Tibial nerve (tissue), 4 donors: ENCODE results near the gene CLDN16. TPM values are rescaled to one million over a fixed set of nuclear protein-coding genes. Genes with fewer than 3 reads are reported as not detected.

Experiments used
- DNase-seq, 2 donors: peaks; one replicate each; pipeline ENCODE4 v3.0.0-alpha.2; 2019; ENCODE audit warnings: low spot score in 2 of 2
- H3K27ac ChIP-seq, 4 donors: fragments of 200-600 bp; sonication (generic) in 3 of 4; one replicate each; pipeline ENCODE4 v1.5.1; 2017 to 2019; ENCODE audit warnings: mild to moderate bottlenecking in 1 of 4
- H3K27me3 ChIP-seq, 2 donors: fragments of 200-600 bp; sonication (generic) in 1 of 2; one replicate each; pipeline versions ENCODE4 v1.5.1 to v1.6.0; 2017 to 2019
- H3K36me3 ChIP-seq, 3 donors: fragments of 200-600 bp; sonication (generic); one replicate each; pipeline ENCODE4 v1.5.1; 2018 to 2019
- H3K4me1 ChIP-seq, 4 donors: fragments of 200-600 bp; sonication (generic) in 3 of 4; one replicate each; pipeline ENCODE4 v1.5.1; 2017 to 2019
- H3K4me3 ChIP-seq, 4 donors: fragments of 200-600 bp; sonication (generic) in 3 of 4; one replicate each; pipeline ENCODE4 v1.5.1; 2017 to 2019; ENCODE audit warnings: mild to moderate bottlenecking in 1 of 4, moderate library complexity in 1 of 4
- H3K9me3 ChIP-seq, 4 donors: fragments of 200-600 bp; sonication (generic) in 3 of 4; one replicate each; pipeline ENCODE4 v1.5.1; 2017 to 2019
- CTCF ChIP-seq, 5 experiments: fragments of 200-600 bp in 3 of 5; fragments of 450-650 bp in 2 of 5; sonication (generic) in 3 of 5; IDR thresholded peaks; one replicate each; pipeline ENCODE4 v1.5.1; 2016 to 2019; ENCODE audit warnings: antibody characterized with exemption in 5 of 5, mild to moderate bottlenecking in 3 of 5, moderate library complexity in 2 of 5
- EP300 ChIP-seq, 2 donors: sonication (generic); formaldehyde crosslinking; IDR thresholded peaks; one replicate each; pipeline ENCODE4 v1.6.1; 2017; ENCODE audit warnings: antibody characterized with exemption in 2 of 2, mild to moderate bottlenecking in 1 of 2
- POLR2A ChIP-seq, 2 donors: fragments of 450-650 bp; IDR thresholded peaks; one replicate each; pipeline ENCODE4 v1.6.1; 2017; ENCODE audit warnings: antibody characterized with exemption in 2 of 2, mild to moderate bottlenecking in 2 of 2, moderate library complexity in 2 of 2
- WGBS, 2 donors: methylation state at CpG; one replicate each; pipeline ENCODE4 v1.1.5; 2018; 5-methylcytosine and 5-hydroxymethylcytosine counted together
- total RNA-seq, 4 donors: library from RNA; depleted of rRNA; stranded (reverse); fragments of >200 nt; gene quantifications; one replicate each; pipeline ENCODE4 v1.1.0, GENCODE V29; 2016

CLDN16 gene
- total RNA-seq, 4 donors from 2014 or later, result 0.44 TPM; not detected in 3

- no peaks in the 10 kb centered on the region for H3K27me3 ChIP-seq
- no peaks in the 10 kb centered on the region for H3K4me1 ChIP-seq
- no peak overlapping the region for H3K4me3 ChIP-seq
- no peak for DNase-seq
- no peak overlapping the region for H3K27ac ChIP-seq
- no peak for TF ChIP-seq EP300 (IDR thresholded peaks at IDR 0.05)
- TF ChIP-seq CTCF (IDR thresholded peaks at IDR 0.05), result no peak
- TF ChIP-seq POLR2A (IDR thresholded peaks at IDR 0.05), result no peak
- no peaks in the 10 kb centered on the region for H3K9me3 ChIP-seq
- no peaks in the 10 kb centered on the region for H3K36me3 ChIP-seq
- 60 to 73% methylated on average over 5 of the region's 5 CpGs for WGBS, 2 donors
Measured at GRCh38 chr3:190369668-190370295, 18.2 kb upstream of the CLDN16 start.

GRCh38 chr3:190370369-190370768 lies 17.6 kb upstream of the CLDN16 start:
- no peak overlapping the region for H3K27ac ChIP-seq
- whole genome bisulfite sequencing, 2 donors, result 92 to 98% methylated on average over 2 of the region's 2 CpGs
- no peak for DNase-seq
- no peaks in the 10 kb centered on the region for H3K9me3 ChIP-seq
- no peaks in the 10 kb centered on the region for H3K4me1 ChIP-seq
- no peaks in the 10 kb centered on the region for H3K36me3 ChIP-seq
- TF ChIP-seq POLR2A (IDR thresholded peaks at IDR 0.05) (no peak), EP300 (IDR thresholded peaks at IDR 0.05) (no peak), CTCF (IDR thresholded peaks at IDR 0.05) (no peak)
- no peak overlapping the region for H3K4me3 ChIP-seq
- H3K27me3 ChIP-seq, result no peaks in the 10 kb centered on the region

GRCh38 chr3:190371152-190371551 lies 16.8 kb upstream of the CLDN16 start:
- TF ChIP-seq POLR2A (IDR thresholded peaks at IDR 0.05), result no peak
- TF ChIP-seq EP300 (IDR thresholded peaks at IDR 0.05), result no peak
- TF ChIP-seq CTCF (IDR thresholded peaks at IDR 0.05), result no peak
- no peak for DNase-seq
- Histone ChIP-seq H3K4me1 (no peaks in the 10 kb centered on the region), H3K27me3 (no peaks in the 10 kb centered on the region), H3K9me3 (no peaks in the 10 kb centered on the region), H3K27ac (no peak overlapping the region), H3K36me3 (no peaks in the 10 kb centered on the region), H3K4me3 (no peak overlapping the region)
- WGBS, 2 donors, result 47 to 76% methylated on average over 2 of the region's 2 CpGs

GRCh38 chr3:190375246-190375645 lies 12.7 kb upstream of the CLDN16 start:
- no peaks in the 10 kb centered on the region for H3K27me3 ChIP-seq
- H3K36me3 ChIP-seq, result no peaks in the 10 kb centered on the region
- no peaks in the 10 kb centered on the region for H3K4me1 ChIP-seq
- H3K27ac ChIP-seq, result no peak overlapping the region
- no peak for DNase-seq
- H3K9me3 ChIP-seq, result no peaks in the 10 kb centered on the region
- H3K4me3 ChIP-seq, result no peak overlapping the region
- TF ChIP-seq CTCF (IDR thresholded peaks at IDR 0.05) (no peak), POLR2A (IDR thresholded peaks at IDR 0.05) (no peak), EP300 (IDR thresholded peaks at IDR 0.05) (no peak)

- H3K27ac ChIP-seq, result no peak overlapping the region
- no peaks in the 10 kb centered on the region for H3K9me3 ChIP-seq
- WGBS, 2 donors, result 70 to 75% methylated on average over 3 of the region's 3 CpGs
- no peak for DNase-seq
- no peak for TF ChIP-seq EP300 (IDR thresholded peaks at IDR 0.05)
- TF ChIP-seq POLR2A (IDR thresholded peaks at IDR 0.05), result no peak
- no peak for TF ChIP-seq CTCF (IDR thresholded peaks at IDR 0.05)
- no peaks in the 10 kb centered on the region for H3K36me3 ChIP-seq
- no peaks in the 10 kb centered on the region for H3K4me1 ChIP-seq
- no peaks in the 10 kb centered on the region for H3K27me3 ChIP-seq
- H3K4me3 ChIP-seq, result no peak overlapping the region
Measured at GRCh38 chr3:190375671-190376070, 12.3 kb upstream of the CLDN16 start.
